Uterus (tissue), 4 donors: ENCODE results near the gene PF4V1. TPM values are rescaled to one million over a fixed set of nuclear protein-coding genes. Genes with fewer than 3 reads are reported as not detected.

Source experiments
- DNase-seq, 2 donors: peaks; one replicate each; pipeline ENCODE4 v3.0.0-alpha.2; 2019 to 2020
- H3K27ac ChIP-seq, 2 donors: fragments of 200-600 bp; sonication (generic); 1 replicate in 1 of 2; 2 replicates in 1 of 2; pipeline ENCODE4 v1.5.1; 2016 to 2018
- H3K27me3 ChIP-seq, 2 donors: fragments of 200-600 bp; sonication (generic); one replicate each; pipeline ENCODE4 v1.5.1; 2018 to 2019; ENCODE audit warnings: control low read depth in 1 of 2
- H3K36me3 ChIP-seq, 2 donors: fragments of 200-600 bp; sonication (generic); one replicate each; pipeline ENCODE4 v1.5.1; 2019; ENCODE audit warnings: control low read depth in 1 of 2
- H3K4me1 ChIP-seq, 2 donors: fragments of 200-600 bp; sonication (generic); one replicate each; pipeline ENCODE4 v1.5.1; 2018 to 2019; ENCODE audit warnings: control low read depth in 1 of 2
- H3K4me3 ChIP-seq, 2 donors: fragments of 200-600 bp; sonication (generic); 1 replicate in 1 of 2; 2 replicates in 1 of 2; pipeline ENCODE4 v1.5.1; 2018 to 2019; ENCODE audit warnings: mild to moderate bottlenecking in 1 of 2
- H3K9me3 ChIP-seq, 2 donors: fragments of 200-600 bp; sonication (generic); one replicate each; pipeline ENCODE4 v1.5.1; 2019; ENCODE audit warnings: control low read depth in 1 of 2
- POLR2A ChIP-seq, 2 donors: fragments of 450-650 bp; IDR thresholded peaks; one replicate each; pipeline ENCODE4 v1.6.1; 2016; ENCODE audit warnings: antibody characterized with exemption in 2 of 2, mild to moderate bottlenecking in 1 of 2, moderate library complexity in 1 of 2
- intact Hi-C: fragments of 100-400 bp; cut with DNase I; formaldehyde crosslinking; loops from one replicate; pipeline ENCODE4 v1.15.1; 2023; ENCODE audit warnings: low total_unique reads
- total RNA-seq, 4 donors: library from RNA; depleted of rRNA in 3 of 4; stranded (reverse); fragments of >200 nt in 3 of 4; gene quantifications; one replicate each; pipeline versions ENCODE4 v1.1.0 to v1.2.4, GENCODE V29; 2014 to 2023
- TF ChIP-seq, protein P1 (sequence below), 4 experiments: fragments of 200-600 bp in 2 of 4; fragments of 450-650 bp in 2 of 4; sonication (generic) in 2 of 4; IDR thresholded peaks; one replicate each; pipeline ENCODE4 v1.5.1; 2016 to 2019; ENCODE audit warnings: antibody characterized with exemption in 4 of 4, mild to moderate bottlenecking in 2 of 4, moderate library complexity in 1 of 4
- donor health status: DM: yes; HTN: yes; CAD: no.

PF4V1 gene
- total RNA-seq, 4 donors from 2014 or later, result not detected

DNA sequence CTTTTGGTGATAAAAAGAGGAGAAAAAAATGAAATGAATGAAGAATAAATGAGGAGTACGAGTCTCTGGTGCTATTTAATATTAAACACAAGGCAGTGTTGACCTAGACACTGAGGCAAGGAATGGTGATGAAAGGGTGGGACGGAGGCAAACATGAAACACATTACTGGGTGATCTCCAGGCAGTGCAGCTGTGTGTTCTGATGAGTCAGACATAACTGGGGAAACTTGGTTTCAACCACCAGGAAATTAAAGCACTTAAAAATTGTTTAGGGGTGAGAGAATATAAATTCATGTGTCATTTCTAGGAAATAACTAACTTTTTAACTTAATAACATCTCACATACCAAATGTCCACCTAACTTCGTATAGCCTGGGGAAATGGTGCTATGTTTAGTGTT is 36.3 kb upstream of the PF4V1 start:
- Histone ChIP-seq H3K36me3 (no peaks in the 10 kb centered on the region), H3K4me3 (no peak overlapping the region), H3K9me3 (no peaks in the 10 kb centered on the region), H3K4me1 (no peaks in the 10 kb centered on the region), H3K27me3 (no peaks in the 10 kb centered on the region), H3K27ac (no peak overlapping the region)
- intact Hi-C loops, result no loop called here
- no peak for DNase-seq
- no peak for TF ChIP-seq POLR2A (IDR thresholded peaks at IDR 0.05)
- TF ChIP-seq, protein P1, sequence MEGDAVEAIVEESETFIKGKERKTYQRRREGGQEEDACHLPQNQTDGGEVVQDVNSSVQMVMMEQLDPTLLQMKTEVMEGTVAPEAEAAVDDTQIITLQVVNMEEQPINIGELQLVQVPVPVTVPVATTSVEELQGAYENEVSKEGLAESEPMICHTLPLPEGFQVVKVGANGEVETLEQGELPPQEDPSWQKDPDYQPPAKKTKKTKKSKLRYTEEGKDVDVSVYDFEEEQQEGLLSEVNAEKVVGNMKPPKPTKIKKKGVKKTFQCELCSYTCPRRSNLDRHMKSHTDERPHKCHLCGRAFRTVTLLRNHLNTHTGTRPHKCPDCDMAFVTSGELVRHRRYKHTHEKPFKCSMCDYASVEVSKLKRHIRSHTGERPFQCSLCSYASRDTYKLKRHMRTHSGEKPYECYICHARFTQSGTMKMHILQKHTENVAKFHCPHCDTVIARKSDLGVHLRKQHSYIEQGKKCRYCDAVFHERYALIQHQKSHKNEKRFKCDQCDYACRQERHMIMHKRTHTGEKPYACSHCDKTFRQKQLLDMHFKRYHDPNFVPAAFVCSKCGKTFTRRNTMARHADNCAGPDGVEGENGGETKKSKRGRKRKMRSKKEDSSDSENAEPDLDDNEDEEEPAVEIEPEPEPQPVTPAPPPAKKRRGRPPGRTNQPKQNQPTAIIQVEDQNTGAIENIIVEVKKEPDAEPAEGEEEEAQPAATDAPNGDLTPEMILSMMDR (IDR thresholded peaks at IDR 0.05), result no peak

DNA sequence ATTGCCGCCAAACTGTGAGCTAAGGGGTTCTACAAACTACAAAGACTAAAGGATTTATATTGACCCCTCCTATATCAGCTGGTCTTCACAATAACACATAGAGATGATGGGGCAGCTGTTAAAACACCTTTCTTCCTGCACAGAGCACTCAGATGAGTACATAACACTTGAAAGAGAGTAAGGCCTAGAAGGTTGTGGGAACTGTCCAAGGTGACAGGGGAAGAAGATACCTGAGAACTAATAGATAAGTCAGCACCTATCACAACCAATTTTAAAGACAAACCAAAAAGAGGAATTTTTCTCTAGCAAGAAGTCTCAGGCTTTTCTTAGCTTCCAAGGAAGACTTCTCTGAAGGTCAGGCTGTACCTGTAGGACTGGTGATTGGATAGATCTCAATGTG is 35.8 kb upstream of the PF4V1 start:
- H3K4me3 ChIP-seq, result no peak overlapping the region
- H3K27ac ChIP-seq, result no peak overlapping the region
- TF ChIP-seq POLR2A (IDR thresholded peaks at IDR 0.05), result no peak
- TF ChIP-seq, protein P1 (IDR thresholded peaks at IDR 0.05), result no peak
- DNase-seq, result no peak
- no peaks in the 10 kb centered on the region for H3K9me3 ChIP-seq
- intact Hi-C loops, result no loop called here
- H3K36me3 ChIP-seq, result no peaks in the 10 kb centered on the region
- H3K4me1 ChIP-seq, result no peaks in the 10 kb centered on the region
- no peaks in the 10 kb centered on the region for H3K27me3 ChIP-seq

GRCh38 chr4:73821325-73821724 is 31.8 kb upstream of the PF4V1 start:
- Histone ChIP-seq H3K36me3 (no peaks in the 10 kb centered on the region), H3K4me3 (no peak overlapping the region), H3K4me1 (no peaks in the 10 kb centered on the region), H3K9me3 (no peaks in the 10 kb centered on the region), H3K27ac (no peak overlapping the region), H3K27me3 (no peaks in the 10 kb centered on the region)
- DNase-seq, result no peak
- no peak for TF ChIP-seq POLR2A (IDR thresholded peaks at IDR 0.05)
- TF ChIP-seq, protein P1 (IDR thresholded peaks at IDR 0.05), result no peak
- intact Hi-C loops, result no loop called here

DNA sequence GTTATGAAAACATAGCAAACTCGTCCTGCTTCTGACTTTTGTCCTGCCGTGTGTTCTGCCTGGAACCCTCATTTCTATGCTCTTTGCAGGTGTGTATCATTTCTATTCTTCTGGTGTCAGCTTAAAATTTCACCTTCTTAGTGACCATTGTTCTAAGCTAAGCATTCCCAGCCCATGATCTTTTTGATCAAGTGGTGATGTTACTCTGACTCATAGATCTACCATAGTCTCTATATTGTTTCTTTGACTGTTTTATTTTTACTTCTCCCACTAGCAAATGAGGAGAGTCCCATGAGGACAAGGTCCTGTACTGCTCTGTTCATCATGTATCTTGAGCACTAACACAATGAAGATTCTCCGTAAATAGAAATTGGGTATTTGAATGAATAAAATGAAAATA is 30.7 kb upstream of the PF4V1 start:
- TF ChIP-seq, protein P1 (IDR thresholded peaks at IDR 0.05), result no peak
- no peak for TF ChIP-seq POLR2A (IDR thresholded peaks at IDR 0.05)
- intact Hi-C loops, result no loop called here
- Histone ChIP-seq H3K36me3 (no peaks in the 10 kb centered on the region), H3K9me3 (no peaks in the 10 kb centered on the region), H3K27ac (no peak overlapping the region), H3K4me1 (no peaks in the 10 kb centered on the region), H3K4me3 (no peak overlapping the region), H3K27me3 (no peaks in the 10 kb centered on the region)
- no peak for DNase-seq

DNA sequence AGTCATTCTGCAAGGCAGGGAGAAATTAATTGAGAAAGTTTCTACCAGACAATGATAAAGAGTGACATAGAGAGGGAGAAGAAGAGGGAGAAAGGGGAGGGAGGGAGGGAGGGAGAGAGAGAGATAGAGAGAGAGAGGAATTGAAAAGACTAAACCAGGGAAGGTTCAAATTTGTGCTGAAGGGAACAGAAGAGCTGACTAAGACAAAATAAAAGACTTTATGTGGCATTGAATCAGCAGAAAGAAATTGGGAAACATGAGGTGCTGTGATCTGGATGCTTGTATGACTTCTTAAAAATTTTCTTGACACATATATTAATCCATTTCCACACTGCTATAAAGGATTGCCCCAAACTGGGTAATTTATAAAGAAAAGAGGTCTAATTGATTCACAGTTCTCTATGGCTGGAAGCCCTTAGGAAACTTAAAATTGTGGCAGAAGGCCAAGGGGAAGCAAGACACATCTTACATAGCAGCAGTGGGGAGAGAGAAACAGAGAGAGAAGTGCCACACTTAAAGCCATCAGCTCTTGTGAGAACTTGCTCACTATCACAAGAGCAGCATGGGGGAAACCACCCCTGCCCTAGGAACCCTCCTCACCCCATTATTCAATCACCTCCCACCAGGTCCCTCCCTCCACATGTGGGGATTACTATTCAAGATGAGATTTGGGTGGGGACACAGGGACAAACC is 30.1 kb upstream of the PF4V1 start:
- no peaks in the 10 kb centered on the region for H3K36me3 ChIP-seq
- intact Hi-C loops, result no loop called here
- DNase-seq, result no peak

More for the DNA sequence above, 30.1 kb upstream of the PF4V1 start:
- H3K27ac ChIP-seq, result no peak overlapping the region
- H3K27me3 ChIP-seq, result no peaks in the 10 kb centered on the region
- no peaks in the 10 kb centered on the region for H3K9me3 ChIP-seq
- TF ChIP-seq, protein P1 (IDR thresholded peaks at IDR 0.05), result no peak
- no peak for TF ChIP-seq POLR2A (IDR thresholded peaks at IDR 0.05)
- H3K4me1 ChIP-seq, result no peaks in the 10 kb centered on the region
- no peak overlapping the region for H3K4me3 ChIP-seq
